Measurements from ENCODE around the gene CDH12.

The CDH12 gene

GRCh38 chr5:22757776-22758175, 95.4 kb downstream of the CDH12 start:
- DNase-seq, result no peak

- DNase-seq, result no peak
Observed at GRCh38 chr5:22754155-22754554, 99.0 kb downstream of the CDH12 start.

- no peak for DNase-seq
Observed at GRCh38 chr5:22751536-22751935, 101.6 kb downstream of the CDH12 start.

- DNase-seq, result no peak
Observed at GRCh38 chr5:22736443-22737003, 116.6 kb downstream of the CDH12 start.

- no peak for DNase-seq
Observed at GRCh38 chr5:22734907-22735306, 118.2 kb downstream of the CDH12 start.

- DNase-seq, result no peak
Observed at GRCh38 chr5:22728610-22729009, 124.5 kb downstream of the CDH12 start.

GRCh38 chr5:22722491-22722890, 130.7 kb downstream of the CDH12 start:
- DNase-seq, result no peak

GRCh38 chr5:22722056-22722455, 131.1 kb downstream of the CDH12 start:
- no peak for DNase-seq

GRCh38 chr5:22719842-22720241, 133.3 kb downstream of the CDH12 start:
- DNase-seq, result no peak

GRCh38 chr5:22710660-22711059, 142.5 kb downstream of the CDH12 start:
- no peak for DNase-seq

GRCh38 chr5:22709743-22710142, 143.4 kb downstream of the CDH12 start:
- DNase-seq, result no peak

GRCh38 chr5:22708770-22709328, 144.3 kb downstream of the CDH12 start:
- DNase-seq, result no peak

GRCh38 chr5:22706901-22707300, 146.2 kb downstream of the CDH12 start:
- no peak for DNase-seq

- no peak for DNase-seq
Observed at GRCh38 chr5:22699319-22699718, 153.8 kb downstream of the CDH12 start.

- no peak for DNase-seq
Observed at GRCh38 chr5:22693121-22693520, 160.0 kb downstream of the CDH12 start.

- no peak for DNase-seq
Observed at GRCh38 chr5:22683050-22683449, 170.1 kb downstream of the CDH12 start.

- no peak for DNase-seq
Observed at GRCh38 chr5:22678886-22679285, 174.3 kb downstream of the CDH12 start.

- DNase-seq, result no peak
Observed at GRCh38 chr5:22673131-22673530, 180.0 kb downstream of the CDH12 start.

GRCh38 chr5:22669345-22669744, 183.8 kb downstream of the CDH12 start:
- DNase-seq, result no peak

- DNase-seq, result no peak
Observed at GRCh38 chr5:22665801-22666200, 187.3 kb downstream of the CDH12 start.

- DNase-seq, result no peak
Observed at GRCh38 chr5:22663134-22663533, 190.0 kb downstream of the CDH12 start.

GRCh38 chr5:22662391-22662790, 190.8 kb downstream of the CDH12 start:
- no peak for DNase-seq

GRCh38 chr5:22651355-22651754, 201.8 kb downstream of the CDH12 start:
- DNase-seq, result no peak

- DNase-seq, result no peak
Observed at GRCh38 chr5:22650511-22650910, 202.6 kb downstream of the CDH12 start.

- DNase-seq, result no peak
Observed at GRCh38 chr5:22649074-22649473, 204.1 kb downstream of the CDH12 start.

All from NCI-H510A treated with DMSO at 0.1 percent for 48 hours (cell line).